Anterior cingulate cortex (tissue), 58 donors: ENCODE measurements around the gene VKORC1.
A peak's percentile ranks its signal among the peaks of the same experiment; 100 is the strongest.
"Not testable (repeated sequence)": the region's sequence is repeated elsewhere in the genome, so short reads cannot be mapped to it uniquely, and the experiment has no call there.

Experiments
- DNase-seq, 58 donors: peaks; one replicate each; lab custom pipeline; 2025; lab: John Stamatoyannopoulos, UW

VKORC1 gene

DNA sequence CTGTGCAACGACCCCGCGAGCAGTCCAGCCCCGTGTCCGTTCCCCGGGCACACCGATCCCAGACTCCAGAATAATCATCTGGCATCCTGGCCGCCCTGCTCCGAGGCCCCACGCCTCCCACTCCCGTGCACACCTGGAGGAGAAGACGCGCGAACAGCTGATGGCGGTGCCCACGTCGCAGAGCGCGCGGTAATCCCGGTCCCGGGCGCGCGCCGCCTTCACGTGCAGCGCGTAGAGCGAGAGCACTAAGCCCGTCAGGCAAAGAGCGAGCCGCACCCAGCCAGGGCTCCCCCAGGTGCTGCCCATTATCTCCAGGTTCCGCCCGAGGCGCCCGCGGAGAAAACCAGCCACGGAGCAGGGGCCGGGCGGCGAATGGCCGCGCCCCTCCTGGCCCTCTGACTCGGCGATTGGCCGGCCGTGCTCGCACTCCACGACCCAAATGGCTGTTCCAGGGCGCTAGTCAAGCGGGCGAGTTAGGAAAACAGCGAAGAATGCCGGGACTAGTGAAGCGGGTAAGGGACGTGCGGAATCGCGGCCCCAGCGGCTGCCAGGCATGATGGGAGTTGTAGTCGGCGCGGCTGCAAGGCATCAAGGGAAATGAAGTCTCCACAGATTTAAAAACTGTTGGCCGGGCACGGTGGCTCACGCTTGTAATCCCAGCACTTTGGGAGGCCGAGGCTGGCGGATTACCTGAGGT is at the start of gene VKORC1:
TSS of gene VKORC1 (minus strand) at position 374 of the 697 bp plus-strand sequence. CDS start at position 306, 68 bp downstream.
- peak; percentile 56 to 97 (median 90) for DNase-seq

DNA sequence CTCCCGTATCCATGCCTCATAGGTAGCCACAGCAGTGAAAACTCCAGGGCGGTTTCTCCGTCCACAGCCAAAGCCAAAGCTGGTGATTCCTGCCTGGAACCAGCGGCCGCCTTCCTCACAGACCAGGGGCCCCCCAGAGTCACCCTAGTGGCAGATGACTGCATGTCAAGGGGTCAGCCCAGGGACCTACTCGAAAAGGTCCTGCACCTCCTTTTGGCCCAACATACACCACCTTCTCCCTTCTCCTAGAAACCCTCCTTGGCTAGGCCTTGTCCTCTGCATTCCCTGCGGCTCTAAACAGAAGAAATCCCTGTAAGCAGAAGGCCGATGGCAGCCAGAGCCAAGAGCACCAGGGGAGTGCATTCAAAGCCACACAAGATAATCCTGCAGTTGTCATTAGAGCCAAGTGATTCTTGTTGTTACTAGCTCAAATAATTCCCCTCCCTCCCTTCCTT is 49.1 kb upstream of the VKORC1 start:
- no peak for DNase-seq

DNA sequence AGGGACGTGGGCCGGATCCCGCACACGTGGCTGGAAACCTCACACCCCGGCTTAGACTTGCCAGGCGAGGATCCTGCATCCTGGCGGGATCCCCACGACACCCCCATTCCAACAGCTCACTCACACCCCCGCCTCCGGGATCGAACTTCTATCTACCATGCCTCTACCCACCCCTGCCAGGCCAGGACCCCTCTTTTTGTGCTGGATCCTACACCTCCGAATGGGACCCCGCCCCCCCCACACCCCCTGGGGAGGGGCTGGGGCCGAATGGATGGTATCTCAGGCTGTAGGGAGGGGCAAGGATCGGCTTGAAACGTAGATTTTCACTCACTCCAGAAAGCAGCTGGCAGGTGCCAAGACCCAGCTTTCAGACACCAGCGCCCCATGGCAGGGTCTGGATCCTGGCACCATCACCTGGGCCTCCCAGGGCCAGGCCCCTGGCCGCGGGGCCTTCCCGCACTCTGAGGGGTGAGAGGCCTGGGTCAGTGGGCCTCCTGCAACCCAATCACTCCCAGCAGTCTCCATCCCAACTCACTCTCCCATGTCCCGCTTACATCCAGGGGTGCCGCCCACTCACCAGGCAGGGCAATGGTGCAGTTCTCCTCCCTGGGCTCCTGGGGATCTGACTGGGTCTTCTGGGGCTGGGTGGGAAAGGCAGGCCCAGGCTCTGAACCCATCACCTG is 48.6 kb upstream of the VKORC1 start:
- DNase-seq: no peak

DNA sequence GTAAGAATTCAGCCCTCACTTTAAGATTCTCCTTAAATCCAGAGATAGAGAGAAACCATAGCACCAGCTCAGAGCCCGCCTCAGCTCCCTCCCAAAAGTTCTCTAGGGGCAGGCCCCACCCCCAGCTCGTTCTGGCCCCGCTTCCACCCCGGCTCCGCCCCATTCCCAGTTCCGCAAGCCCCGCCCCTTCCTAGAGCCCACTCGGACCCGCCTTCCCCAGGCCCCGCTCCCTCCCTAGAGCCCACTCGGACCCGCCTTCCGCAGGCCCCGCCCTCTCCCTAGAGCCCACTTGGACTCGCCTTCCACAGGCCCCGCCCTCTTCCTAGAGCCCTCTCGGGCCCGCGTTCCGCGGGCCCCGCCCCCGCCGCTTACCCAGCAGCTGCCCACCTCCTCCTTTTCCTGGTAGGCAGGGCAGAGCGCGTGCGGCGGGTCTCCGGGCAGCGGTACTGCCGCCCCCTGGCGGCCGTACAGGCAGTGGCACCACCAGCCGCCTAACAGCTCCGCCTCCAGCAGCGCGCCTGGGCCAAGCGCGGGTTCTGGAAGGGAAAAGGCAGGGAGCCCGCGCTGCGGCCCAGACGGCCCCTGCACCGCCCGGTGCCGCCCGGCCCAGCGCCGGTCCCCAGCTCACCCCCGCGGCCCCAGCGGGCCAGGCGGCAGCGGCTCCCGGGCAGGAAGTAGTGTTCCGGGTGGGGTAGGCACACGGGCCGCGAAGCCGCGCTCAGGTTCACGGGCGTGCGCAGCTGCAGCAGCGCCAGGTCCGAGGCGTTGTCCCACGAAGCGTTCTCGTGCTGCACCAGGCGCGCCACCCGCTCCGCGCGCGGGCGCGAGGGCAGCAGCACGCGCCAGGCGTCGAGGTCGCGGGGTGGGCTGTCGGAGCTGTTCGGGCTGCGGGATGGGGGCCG is 47.8 kb upstream of the VKORC1 start:
- peak; percentile 32 to 99 (median 97) for DNase-seq

DNA sequence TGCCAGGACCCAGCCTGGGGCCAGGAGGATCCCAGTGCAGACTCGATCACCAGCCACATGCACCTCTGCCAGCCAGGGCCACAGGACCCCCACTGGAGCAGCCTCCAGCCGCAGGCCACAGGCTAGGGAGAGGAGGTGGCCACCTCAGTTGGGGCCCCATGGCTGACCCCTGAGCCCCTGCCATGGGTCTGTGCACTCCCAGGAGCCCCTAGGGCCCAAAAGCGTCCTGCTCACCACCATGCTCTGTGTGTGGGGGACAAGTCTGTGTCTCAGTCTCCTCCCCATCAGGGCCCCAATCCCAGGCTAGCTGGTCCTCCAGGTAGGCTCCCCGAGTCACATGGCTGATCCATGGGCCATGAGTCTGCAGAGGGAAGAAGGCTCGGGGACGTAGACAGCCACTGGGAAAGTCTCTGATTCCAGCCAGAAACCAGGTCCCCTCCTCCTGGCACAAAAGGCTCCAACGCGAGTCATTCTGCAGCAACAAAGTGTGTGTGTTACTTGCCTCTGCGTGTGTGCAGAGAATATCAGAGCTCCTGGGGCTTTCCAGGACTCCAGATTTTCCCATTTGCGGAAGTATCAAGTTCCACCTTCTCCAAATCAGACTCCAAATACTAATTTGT is 47.0 kb upstream of the VKORC1 start:
- peak in 13 of 58 donors; percentile 31 to 79 (median 48) for DNase-seq

DNA sequence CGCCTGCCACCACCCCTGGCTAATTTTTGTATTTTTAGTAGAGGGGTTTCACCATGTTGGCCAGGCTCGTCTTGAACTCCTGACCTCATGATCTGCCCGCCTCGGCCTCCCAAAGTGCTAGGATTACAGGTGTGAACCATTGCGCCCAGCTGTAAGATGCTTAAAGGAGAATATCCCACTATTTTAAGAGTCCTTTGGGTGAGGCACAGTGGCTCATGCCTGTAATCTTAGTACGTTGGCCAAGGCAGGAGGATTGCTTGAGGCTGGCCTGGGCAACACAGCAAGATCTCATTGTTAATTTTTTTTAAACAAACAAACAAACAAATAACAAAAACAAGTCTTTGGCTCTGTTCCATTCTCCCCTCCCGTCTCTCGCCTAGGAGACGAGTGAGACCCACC is 46.5 kb upstream of the VKORC1 start:
- DNase-seq: not testable (repeated sequence)

GRCh38 chr16:31138621-31139578 is 44.3 kb upstream of the VKORC1 start:
- no peak for DNase-seq

DNA sequence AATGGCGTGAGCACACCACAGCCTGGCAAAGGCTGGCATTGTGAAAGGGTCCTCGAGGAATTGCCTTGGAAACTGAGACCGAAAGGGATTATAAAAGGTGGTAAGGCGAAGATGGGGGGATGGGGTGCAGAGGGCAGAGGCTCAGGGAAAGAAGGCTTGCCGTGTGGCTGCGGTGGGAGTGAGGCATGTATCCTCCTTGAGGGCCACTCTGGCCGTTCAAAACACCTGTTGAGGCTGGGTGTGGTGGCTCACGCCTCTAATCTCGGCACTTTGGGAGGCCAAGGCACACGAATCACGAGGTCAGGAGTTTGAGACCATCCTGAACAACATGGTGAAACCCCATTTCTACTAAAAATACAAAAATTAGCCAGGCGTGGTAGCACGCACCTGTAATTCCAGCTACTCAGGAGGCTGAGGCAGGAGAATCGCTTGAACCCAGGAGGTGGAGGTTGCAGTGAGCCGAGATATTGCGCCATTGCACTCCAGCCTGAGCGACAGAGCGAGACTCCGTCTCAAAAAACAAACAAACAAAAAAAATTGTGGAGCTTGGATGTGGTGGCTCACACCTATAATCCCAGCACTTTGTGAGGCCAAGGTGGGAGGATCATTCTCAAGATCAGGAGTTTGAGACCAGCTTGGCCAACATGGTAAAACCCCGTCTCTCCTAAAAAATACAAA is 42.4 kb upstream of the VKORC1 start:
- DNase-seq: not testable (repeated sequence)

DNA sequence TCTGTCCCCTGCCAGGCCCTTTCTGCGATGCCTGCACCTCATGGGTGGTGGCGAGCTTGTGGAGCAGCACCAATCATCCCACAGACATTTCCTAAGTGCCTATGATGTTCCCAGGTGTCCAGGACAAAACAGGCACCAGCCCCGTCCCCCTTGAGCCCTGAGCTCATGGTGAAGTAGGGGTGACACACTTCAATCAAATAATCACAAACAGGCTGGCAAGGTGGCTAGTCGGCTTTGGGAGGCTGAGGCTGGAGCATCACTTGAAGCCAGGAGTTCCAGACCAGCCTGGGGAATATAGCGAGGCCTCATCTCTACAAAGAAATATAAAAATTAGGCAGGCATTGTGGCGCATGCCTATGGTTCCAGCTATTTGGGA is 41.7 kb upstream of the VKORC1 start:
- DNase-seq: no peak

- DNase-seq: no peak
These were observed 41.1 kb upstream of the VKORC1 start, which contains the start of gene PRSS8 for GRCh38 chr16:31135535-31136286. Gene PRSS8 (minus strand): TSS chr16:31135727. CDS start chr16:31135498, 229 bp downstream.

- no peak for DNase-seq
These were observed 40.3 kb upstream of the VKORC1 start for GRCh38 chr16:31134625-31135534.

GRCh38 chr16:31134091-31134571 is 39.5 kb upstream of the VKORC1 start:
- no peak for DNase-seq

GRCh38 chr16:31133046-31133501 is 38.5 kb upstream of the VKORC1 start:
- DNase-seq: no peak

DNA sequence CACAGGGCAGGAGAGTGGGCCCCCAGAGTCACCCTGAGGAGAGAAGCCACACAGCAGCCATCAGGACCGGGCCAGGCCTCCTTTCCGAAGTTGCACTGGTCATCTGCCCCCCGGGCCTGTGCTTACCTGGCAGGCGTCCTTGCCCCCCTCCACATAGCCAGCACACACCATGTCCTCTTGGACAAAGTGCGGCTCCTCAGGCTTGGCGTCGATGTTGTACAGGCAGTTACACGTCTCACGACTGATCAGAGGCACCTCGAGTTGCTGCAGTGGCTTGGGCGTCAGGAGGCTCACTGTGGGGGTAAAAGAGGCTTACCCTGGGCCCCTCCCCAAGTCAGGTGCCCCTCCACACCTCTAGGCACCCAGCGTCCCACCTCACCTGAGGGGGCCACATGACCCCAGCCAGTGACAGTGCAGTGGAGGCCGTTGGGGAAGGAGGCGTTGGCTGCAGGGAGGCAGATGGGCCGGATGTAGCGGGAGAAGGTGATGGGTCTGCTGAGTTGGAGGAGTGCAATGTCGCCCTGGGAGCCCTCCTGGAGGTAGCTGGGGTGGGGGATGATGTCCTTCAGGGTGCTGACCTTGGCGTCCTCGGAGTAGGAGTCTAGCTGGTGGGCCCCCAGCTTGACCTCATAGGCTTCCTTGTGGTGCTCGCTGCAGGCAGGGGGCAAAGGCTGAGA is 37.8 kb upstream of the VKORC1 start:
- DNase-seq: no peak

DNA sequence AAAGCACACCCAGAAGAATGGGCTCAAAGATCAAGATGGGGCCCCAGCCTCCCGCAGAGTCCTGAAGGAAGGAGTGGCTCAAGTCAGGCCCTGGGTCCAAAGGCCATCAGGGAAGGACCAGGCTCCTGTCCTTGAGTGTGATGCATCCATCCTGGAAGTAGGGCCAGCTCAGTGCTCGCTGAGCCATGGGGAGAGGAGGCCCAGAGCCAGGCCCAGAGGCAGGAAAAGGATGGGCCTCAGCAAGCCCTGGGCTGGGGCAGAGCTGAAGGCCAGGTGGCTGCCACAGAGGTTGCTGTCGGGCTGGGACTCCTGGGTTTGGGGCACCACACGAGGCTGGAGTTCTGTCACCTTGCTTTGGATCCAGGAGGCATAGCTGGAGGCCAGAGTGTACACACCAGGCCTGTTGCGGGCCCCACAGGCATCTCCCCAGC is 37.3 kb upstream of the VKORC1 start:
- DNase-seq: no peak

DNA sequence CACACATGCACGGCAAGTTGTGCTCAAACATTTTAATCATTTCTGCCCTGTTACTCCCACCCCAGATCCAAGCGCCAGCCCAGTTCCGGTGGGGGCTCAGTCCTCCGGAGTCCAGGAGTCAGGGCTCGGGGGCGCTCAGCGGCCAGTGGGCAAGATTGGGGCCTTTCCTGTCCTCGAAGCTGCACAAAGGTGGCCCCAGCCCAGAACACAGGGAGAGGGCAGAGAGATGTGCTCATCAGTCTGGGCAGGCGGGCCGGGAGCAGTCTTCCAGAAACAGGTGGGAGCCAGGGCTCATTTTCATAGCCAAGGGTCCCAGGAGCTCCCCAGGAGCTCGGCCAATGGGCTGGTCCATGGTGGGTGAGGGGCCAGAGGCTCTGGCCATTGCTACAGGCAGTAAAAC is 36.8 kb upstream of the VKORC1 start:
- DNase-seq: no peak
